Panc1 (cell line): Measurements from ENCODE around the gene GAMT. TPM values are rescaled to one million over a fixed set of nuclear protein-coding genes. Genes with fewer than 3 reads are reported as not detected.

Source experiments
- ATAC-seq: fragments of 200-7000 bp; cut with Tn5 transposase; 2 replicates; pipeline ENCODE4 v1.9.1; 2020; ENCODE audit warnings: mild to moderate bottlenecking, moderate library complexity
- BruUV-seq: library from RNA; stranded (reverse); fragments of 400-500 nt; replicated peaks from 2 replicates; lab custom pipeline; 2021; lab: Mats Ljungman, UMichigan
- CTCF ChIA-PET: fragments of 300-600 bp; sonication (Branson Sonifier 250); formaldehyde crosslinking; loops from one replicate; lab custom pipeline; 2022; ENCODE audit warnings: antibody characterized with exemption; lab: Charles Lee
- POLR2A ChIA-PET: fragments of 300-600 bp; sonication (Branson Sonifier 250); formaldehyde crosslinking; loops from one replicate; lab custom pipeline; 2022; ENCODE audit warnings: antibody characterized with exemption; lab: Charles Lee
- DNase-seq: peaks from one replicate; pipeline ENCODE4 v3.0.0-alpha.2; 2010; ENCODE audit warnings: low read depth, low spot score
- H3K27ac ChIP-seq: 2 replicates; pipeline ENCODE4 v1.5.1; 2011; ENCODE audit warnings: mild to moderate bottlenecking, low read length, inconsistent platforms
- H3K27me3 ChIP-seq: fragments of 200-500 bp; sonication (Bioruptor generic); 2 replicates; pipeline ENCODE4 v1.6.0; 2014; ENCODE audit warnings: low read length, inconsistent platforms; ENCODE audit not compliant: control insufficient read depth, insufficient read depth
- H3K36me3 ChIP-seq: fragments of 200-500 bp; sonication (Bioruptor generic); 2 replicates; pipeline ENCODE4 v1.5.1; 2014; ENCODE audit warnings: inconsistent platforms, mild to moderate bottlenecking, low read length, moderate library complexity; ENCODE audit not compliant: control insufficient read depth, insufficient read depth
- H3K4me1 ChIP-seq: 2 replicates; pipeline ENCODE4 v1.5.1; 2011; ENCODE audit warnings: inconsistent platforms, mild to moderate bottlenecking, low read length, moderate library complexity; ENCODE audit not compliant: control insufficient read depth, insufficient read depth
- H3K4me3 ChIP-seq, 2 experiments: 2 replicates each; pipeline ENCODE4 v1.5.1; 2011 to 2012; ENCODE audit warnings: low read depth in 2 of 2, low read length in 2 of 2, mild to moderate bottlenecking in 2 of 2, inconsistent platforms in 1 of 2, moderate library complexity in 1 of 2
- H3K9me3 ChIP-seq: fragments of 200-500 bp; sonication (Bioruptor generic); 2 replicates; pipeline ENCODE4 v1.5.1; 2014; ENCODE audit warnings: low read depth, mild to moderate bottlenecking, inconsistent platforms, low read length, moderate library complexity; ENCODE audit not compliant: control insufficient read depth, insufficient read depth
- CTCF ChIP-seq: fragments of 450-650 bp; IDR thresholded peaks from 2 replicates; pipeline ENCODE4 v1.5.1; 2017; ENCODE audit warnings: mild to moderate bottlenecking
- POLR2AphosphoS5 ChIP-seq: IDR thresholded peaks from 2 replicates; pipeline ENCODE4 v1.6.1; 2012; ENCODE audit warnings: mild to moderate bottlenecking, low read depth, low read length, moderate library complexity
- REST ChIP-seq, 2 experiments: IDR thresholded peaks; 2 replicates each; pipeline ENCODE4 v1.6.1; 2011 to 2012; ENCODE audit warnings: low read depth in 2 of 2, control low read depth in 1 of 2, low read length in 1 of 2, mild to moderate bottlenecking in 1 of 2, moderate library complexity in 1 of 2; ENCODE audit not compliant: insufficient read depth in 1 of 2
- SIN3A ChIP-seq: IDR thresholded peaks from 2 replicates; pipeline ENCODE4 v1.6.1; 2012; ENCODE audit warnings: low read depth, mild to moderate bottlenecking, low read length, moderate library complexity, borderline replicate concordance; ENCODE audit not compliant: insufficient read depth
- TCF7L2 ChIP-seq: IDR thresholded peaks from 2 replicates; pipeline ENCODE4 v1.6.1; 2011; ENCODE audit warnings: mild to moderate bottlenecking, low read depth, low read length, inconsistent platforms
- in situ Hi-C: cut with HindIII; loops from 2 replicates; pipeline ENCODE4 v1.10.0; 2016; ENCODE audit warnings: low sequenced_read_pairs, low pct_unique_long_range_greater_than_20kb
- intact Hi-C: fragments of 100-400 bp; cut with micrococcal nuclease; formaldehyde crosslinking; loops from one replicate; pipeline ENCODE4 v1.10.0; 2022; ENCODE audit not compliant: unreplicated experiment
- total RNA-seq: library from RNA; stranded (reverse); gene quantifications from one replicate; pipeline ENCODE4 v1.2.1, GENCODE V29; 2021; ENCODE audit not compliant: unreplicated experiment

GAMT gene
- total RNA-seq, 1 experiment from 2014 or later: 21.2 TPM

- in situ Hi-C loops: no loop called here
- Histone ChIP-seq H3K27me3 (no peaks in the 10 kb centered on the region), H3K27ac (no peak overlapping the region), H3K9me3 (no peaks in the 10 kb centered on the region), H3K4me3 (no peak overlapping the region), H3K4me1 (no peaks in the 10 kb centered on the region), H3K36me3 (peaks cover 4% of the 10 kb centered on the region; the same call in 1 of the 2 replicates)
- CTCF ChIA-PET: interaction anchor here (0.7 kb wide), 1 partner anchor 56 kb away, joined by 5 read pairs; no protein-coding TSS in a partner anchor
- BruUV-seq: no TSS peak
- no peak for ATAC-seq
- no peak for DNase-seq
- POLR2A ChIA-PET: interaction anchor here (0.5 kb wide), 1 partner anchor 115 kb away, joined by 9 read pairs; no protein-coding TSS in a partner anchor
- TF ChIP-seq REST (IDR thresholded peaks at IDR 0.05; ENCODE audit: insufficient read depth in 1 of 2, low read depth in 2 of 2, low read length in 1 of 2) (no peak), CTCF (no peak), TCF7L2 (no peak), SIN3A (no peak), POLR2AphosphoS5 (no peak)
- intact Hi-C loops: no loop called here
These were observed 19.1 kb downstream of the GAMT start for GRCh38 chr19:1382250-1382649.

GRCh38 chr19:1379961-1380489 lies 21.3 kb downstream of the GAMT start:
- peaks cover 4% of the 10 kb centered on the region; the same call in 1 of the 2 replicates for H3K36me3 ChIP-seq
- ATAC-seq (no peak), DNase-seq (no peak)
- no peaks in the 10 kb centered on the region for H3K4me1 ChIP-seq
- no peak overlapping the region for H3K4me3 ChIP-seq
- ChIA-PET POLR2A (no interaction called here), CTCF (no interaction called here)
- no peaks in the 10 kb centered on the region for H3K27me3 ChIP-seq
- H3K27ac ChIP-seq: no peak overlapping the region
- TF ChIP-seq TCF7L2: no peak
- TF ChIP-seq SIN3A: no peak
- TF ChIP-seq POLR2AphosphoS5: no peak
- TF ChIP-seq REST (IDR thresholded peaks at IDR 0.05; ENCODE audit: insufficient read depth in 1 of 2, low read depth in 2 of 2, low read length in 1 of 2): no peak
- TF ChIP-seq CTCF: no peak
- intact Hi-C loops: loop anchor here (10.0 kb wide), 1 partner anchor 105 kb away; the partner anchor contains the start of gene FAM174C
- in situ Hi-C loops: no loop called here
- no TSS peak for BruUV-seq
- no peaks in the 10 kb centered on the region for H3K9me3 ChIP-seq
